Measurements from ENCODE around the gene NTRK2. TPM values are rescaled to one million over a fixed set of nuclear protein-coding genes. Genes with fewer than 3 reads are reported as not detected.

NTRK2 gene
- total and polyA plus RNA-seq, 8 donors: 6.0 to 31.4 (median 14.5) TPM

- H3K27ac ChIP-seq: no peak overlapping the region
- ATAC-seq (no peak), DNase-seq (no peak), FAIRE-seq (no peak)
- WGBS, 2 donors: 89 to 93% methylated on average over 2 of the region's 2 CpGs
- TF ChIP-seq CTCF (IDR thresholded peaks at IDR 0.05): no peak
- H3K9me3 ChIP-seq: no peaks in the 10 kb centered on the region
- no peaks in the 10 kb centered on the region for H3K4me1 ChIP-seq
- no peaks in the 10 kb centered on the region for H3K27me3 ChIP-seq
- intact Hi-C loops (cut with DNase I): no loop called here
- no peak overlapping the region for H3K4me3 ChIP-seq
- no peaks in the 10 kb centered on the region for H3K36me3 ChIP-seq
Measured at GRCh38 chr9:84899326-84899725, 229.8 kb downstream of the NTRK2 start.

- Histone ChIP-seq H3K4me3 (no peak overlapping the region), H3K36me3 (no peaks in the 10 kb centered on the region), H3K9me3 (no peaks in the 10 kb centered on the region), H3K4me1 (no peaks in the 10 kb centered on the region), H3K27ac (no peak overlapping the region), H3K27me3 (no peaks in the 10 kb centered on the region)
- DNase-seq (no peak), FAIRE-seq (no peak), ATAC-seq (no peak)
- WGBS, 2 donors: 37 to 39% methylated on average over 2 of the region's 2 CpGs
- no peak for TF ChIP-seq CTCF (IDR thresholded peaks at IDR 0.05)
- intact Hi-C loops (cut with DNase I): no loop called here
Measured at GRCh38 chr9:84900421-84900820, 230.9 kb downstream of the NTRK2 start.

- WGBS, 2 donors: 41 to 57% methylated on average over 2 of the region's 2 CpGs
- Histone ChIP-seq H3K27ac (no peak overlapping the region), H3K4me3 (no peak overlapping the region), H3K36me3 (no peaks in the 10 kb centered on the region), H3K4me1 (no peaks in the 10 kb centered on the region), H3K9me3 (no peaks in the 10 kb centered on the region), H3K27me3 (no peaks in the 10 kb centered on the region)
- no peak for TF ChIP-seq CTCF (IDR thresholded peaks at IDR 0.05)
- DNase-seq (no peak), ATAC-seq (no peak), FAIRE-seq (no peak)
- intact Hi-C loops (cut with DNase I): no loop called here
Measured at GRCh38 chr9:84903963-84904362, 234.4 kb downstream of the NTRK2 start.

- 75 to 81% methylated on average over 2 of the region's 2 CpGs for WGBS, 2 donors
- no peak for FAIRE-seq
- no peaks in the 10 kb centered on the region for H3K27me3 ChIP-seq
Measured at GRCh38 chr9:84916769-84917168, 247.2 kb downstream of the NTRK2 start.

More at GRCh38 chr9:84916769-84917168, 247.2 kb downstream of the NTRK2 start:
- H3K27ac ChIP-seq: no peak overlapping the region
- no peaks in the 10 kb centered on the region for H3K4me1 ChIP-seq
- no peaks in the 10 kb centered on the region for H3K9me3 ChIP-seq
- intact Hi-C loops (cut with DNase I): no loop called here
- no peak for TF ChIP-seq CTCF (IDR thresholded peaks at IDR 0.05)
- ATAC-seq: no peak
- DNase-seq: no peak
- no peak overlapping the region for H3K4me3 ChIP-seq
- H3K36me3 ChIP-seq: no peaks in the 10 kb centered on the region

Data from pancreas (tissue), 10 donors.